ENCODE measurements around the gene ZNF500.

GRCh38 chr16:4699046-4699556, 67.9 kb downstream of the ZNF500 start:
- TF ChIP-seq CTCF (IDR thresholded peaks at IDR 0.05; ENCODE audit: low read depth, low read length, poor library complexity, severe bottlenecking) (no peak), EZH2phosphoT487 (IDR thresholded peaks at IDR 0.05; ENCODE audit: borderline replicate concordance, low read length) (no peak)

All from DOHH2 (cell line).